Coronary artery (tissue), 2 donors: Measurements from ENCODE around the gene ZNF577.
"Not testable (repeated sequence)": the region's sequence is repeated elsewhere in the genome, so short reads cannot be mapped to it uniquely, and the experiment has no call there.

Experiments
- DNase-seq: peaks from one replicate; pipeline ENCODE4 v3.0.0-alpha.2; 2017; ENCODE audit warnings: low spot score
- H3K27ac ChIP-seq, 2 donors: fragments of 200-600 bp; sonication (generic); one replicate each; pipeline ENCODE4 v1.5.1; 2016 to 2019
- H3K4me3 ChIP-seq: fragments of 200-600 bp; sonication (generic); 2 replicates; pipeline ENCODE4 v1.5.1; 2016; ENCODE audit warnings: mild to moderate bottlenecking, moderate library complexity
- TF ChIP-seq, protein P1 (sequence below): fragments of 200-600 bp; sonication (generic); IDR thresholded peaks from one replicate; pipeline ENCODE4 v1.5.1; 2019; ENCODE audit warnings: antibody characterized with exemption

Gene ZNF577

DNA sequence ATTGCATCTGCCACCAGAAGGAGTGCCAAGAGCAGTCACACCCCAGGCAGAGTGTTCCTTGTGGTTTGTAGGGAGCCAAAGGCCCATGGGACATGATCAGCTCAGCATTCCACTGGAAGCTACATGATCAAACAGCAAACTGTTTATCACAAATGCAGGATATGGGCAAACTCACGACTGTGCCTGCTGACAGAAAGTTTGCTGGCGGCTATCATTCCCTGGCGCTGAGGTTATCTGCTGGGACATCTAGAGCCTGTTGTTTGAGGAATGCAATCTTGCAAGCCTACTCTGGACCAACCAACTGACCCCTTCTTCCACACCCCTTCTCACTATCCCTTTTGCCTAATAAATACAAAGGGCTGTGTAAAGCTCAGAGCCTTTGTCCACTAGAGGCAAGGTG, 31.9 kb upstream of the ZNF577 start:
- TF ChIP-seq, protein P1, sequence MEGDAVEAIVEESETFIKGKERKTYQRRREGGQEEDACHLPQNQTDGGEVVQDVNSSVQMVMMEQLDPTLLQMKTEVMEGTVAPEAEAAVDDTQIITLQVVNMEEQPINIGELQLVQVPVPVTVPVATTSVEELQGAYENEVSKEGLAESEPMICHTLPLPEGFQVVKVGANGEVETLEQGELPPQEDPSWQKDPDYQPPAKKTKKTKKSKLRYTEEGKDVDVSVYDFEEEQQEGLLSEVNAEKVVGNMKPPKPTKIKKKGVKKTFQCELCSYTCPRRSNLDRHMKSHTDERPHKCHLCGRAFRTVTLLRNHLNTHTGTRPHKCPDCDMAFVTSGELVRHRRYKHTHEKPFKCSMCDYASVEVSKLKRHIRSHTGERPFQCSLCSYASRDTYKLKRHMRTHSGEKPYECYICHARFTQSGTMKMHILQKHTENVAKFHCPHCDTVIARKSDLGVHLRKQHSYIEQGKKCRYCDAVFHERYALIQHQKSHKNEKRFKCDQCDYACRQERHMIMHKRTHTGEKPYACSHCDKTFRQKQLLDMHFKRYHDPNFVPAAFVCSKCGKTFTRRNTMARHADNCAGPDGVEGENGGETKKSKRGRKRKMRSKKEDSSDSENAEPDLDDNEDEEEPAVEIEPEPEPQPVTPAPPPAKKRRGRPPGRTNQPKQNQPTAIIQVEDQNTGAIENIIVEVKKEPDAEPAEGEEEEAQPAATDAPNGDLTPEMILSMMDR = no peak
- DNase-seq = no peak
- no peak overlapping the region for H3K4me3 ChIP-seq

DNA sequence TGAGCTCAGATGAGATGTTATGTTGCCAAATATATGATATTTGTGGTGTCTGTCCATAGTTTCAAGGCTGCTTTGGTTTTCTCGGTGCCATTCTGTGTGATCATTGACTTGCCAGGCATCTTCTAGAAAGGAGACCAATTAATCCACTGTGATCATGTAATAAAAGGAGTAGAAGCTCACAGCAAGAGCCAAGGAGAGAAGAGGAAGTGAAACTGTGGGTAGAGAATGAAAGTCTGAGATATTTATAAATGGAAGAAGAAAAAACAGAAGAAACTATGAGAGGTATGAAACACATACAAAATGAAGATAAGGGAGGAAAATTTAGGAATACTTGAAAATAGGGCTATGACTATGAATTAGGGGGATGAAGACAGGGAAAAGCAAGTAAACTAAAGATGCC, 28.4 kb upstream of the ZNF577 start:
- DNase-seq = no peak
- TF ChIP-seq, protein P1 = no peak
- H3K27ac ChIP-seq = no peak overlapping the region
- no peak overlapping the region for H3K4me3 ChIP-seq

More for the DNA sequence above, 31.9 kb upstream of the ZNF577 start:
- no peak overlapping the region for H3K27ac ChIP-seq

DNA sequence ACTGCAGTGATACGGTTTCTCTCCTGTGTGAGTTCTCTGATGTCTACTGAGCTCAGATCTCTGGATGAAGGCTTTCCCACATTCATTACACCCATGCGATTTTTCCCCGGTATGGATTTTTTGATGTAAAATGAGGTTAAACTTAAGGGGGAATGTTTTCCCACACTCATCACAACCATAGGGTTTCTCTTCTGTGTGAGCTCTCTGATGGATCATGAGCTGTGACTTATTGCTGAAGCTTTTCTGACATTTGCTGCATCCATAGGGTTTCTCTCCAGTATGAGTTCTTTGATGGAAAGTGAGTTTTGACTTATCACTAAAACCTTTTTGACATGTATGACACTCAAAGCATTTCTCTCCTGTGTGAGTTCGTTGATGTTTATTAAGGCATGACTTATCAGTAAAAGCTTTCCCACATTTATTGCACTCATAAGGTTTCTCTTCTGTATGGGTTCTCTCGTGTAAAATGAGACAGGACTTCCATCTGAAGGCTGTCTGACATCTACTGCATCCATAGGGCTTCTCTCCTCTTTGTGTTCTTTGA, 27.6 kb upstream of the ZNF577 start:
- TF ChIP-seq, protein P1 = no peak
- Histone ChIP-seq H3K4me3 (no peak overlapping the region), H3K27ac (no peak overlapping the region)
- DNase-seq = no peak

DNA sequence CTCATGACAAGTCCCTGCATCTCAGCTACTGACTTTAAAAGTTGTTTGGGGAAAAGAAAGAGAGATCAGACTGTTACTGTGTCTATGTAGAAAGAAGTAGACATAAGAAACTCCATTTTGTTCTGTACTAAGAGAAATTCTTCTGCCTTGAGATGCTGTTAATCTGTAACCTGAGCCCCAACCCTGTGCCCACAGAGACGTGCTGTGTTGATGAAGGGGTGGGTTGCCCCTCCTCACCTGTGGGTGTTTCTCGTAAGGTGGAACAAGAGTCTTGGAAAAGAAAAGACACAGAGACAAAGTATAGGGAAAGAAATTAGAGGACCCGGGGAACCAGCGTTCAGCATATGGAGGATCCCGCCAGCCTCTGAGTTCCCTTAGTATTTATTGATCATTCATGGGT, 20.2 kb upstream of the ZNF577 start:
- H3K27ac ChIP-seq, DNase-seq, H3K4me3 ChIP-seq: not testable (repeated sequence)

DNA sequence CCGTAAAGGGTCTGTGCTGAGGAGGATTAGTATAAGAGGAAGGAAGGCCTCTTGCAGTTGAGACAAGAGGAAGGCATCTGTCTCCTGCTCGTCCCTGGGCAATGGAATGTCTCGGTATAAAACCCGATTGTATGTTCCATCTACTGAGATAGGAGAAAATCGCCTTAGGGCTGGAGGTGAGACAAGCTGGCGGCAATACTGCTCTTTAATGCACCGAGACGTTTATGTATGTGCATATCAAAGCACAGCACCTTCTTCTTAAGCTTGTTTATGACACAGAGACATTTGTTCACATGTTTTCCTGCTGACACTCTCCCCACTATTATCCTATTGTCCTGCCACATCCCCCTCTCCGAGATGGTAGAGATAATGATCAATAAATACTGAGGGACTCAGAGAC, 18.4 kb upstream of the ZNF577 start:
- DNase-seq, H3K4me3 ChIP-seq, H3K27ac ChIP-seq: not testable (repeated sequence)

DNA sequence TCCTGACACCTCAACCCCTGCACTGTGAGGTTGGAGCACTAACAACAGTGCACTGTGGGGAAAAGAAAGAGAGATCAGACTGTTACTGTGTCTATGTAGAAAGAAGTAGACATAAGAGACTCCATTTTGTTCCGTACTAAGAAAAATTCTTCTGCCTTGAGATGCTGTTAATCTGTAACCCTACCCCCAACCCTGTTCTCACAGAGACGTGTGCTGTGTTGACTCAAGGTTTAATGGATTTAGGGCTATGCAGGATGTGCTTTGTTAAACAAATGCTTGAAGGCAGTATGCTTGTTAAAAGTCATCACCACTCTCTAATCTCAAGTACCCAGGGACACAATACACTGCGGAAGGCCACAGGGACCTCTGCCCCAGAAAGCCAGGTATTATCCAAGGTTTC, 17.9 kb upstream of the ZNF577 start:
- not testable (repeated sequence) for H3K27ac ChIP-seq, H3K4me3 ChIP-seq, DNase-seq

DNA sequence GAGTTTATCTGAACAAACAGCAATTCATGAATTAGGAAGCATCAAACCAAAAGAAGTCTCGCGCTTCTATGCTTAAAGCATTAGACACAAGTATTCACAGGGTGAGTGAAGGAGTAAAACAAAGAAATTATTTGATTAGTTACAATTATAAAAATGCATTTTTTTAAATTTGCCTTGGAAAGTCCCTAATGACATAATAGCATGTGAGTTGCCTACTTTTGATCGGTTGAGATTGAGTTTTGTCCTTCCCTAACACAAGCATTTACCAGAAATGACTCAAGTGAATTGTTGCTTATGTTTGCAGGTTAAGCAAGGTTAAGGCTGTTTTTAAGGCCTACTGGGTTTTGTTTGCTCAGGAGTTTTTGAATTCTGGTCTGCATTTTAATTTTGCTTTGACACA, 17.5 kb upstream of the ZNF577 start:
- H3K27ac ChIP-seq = no peak overlapping the region

DNA sequence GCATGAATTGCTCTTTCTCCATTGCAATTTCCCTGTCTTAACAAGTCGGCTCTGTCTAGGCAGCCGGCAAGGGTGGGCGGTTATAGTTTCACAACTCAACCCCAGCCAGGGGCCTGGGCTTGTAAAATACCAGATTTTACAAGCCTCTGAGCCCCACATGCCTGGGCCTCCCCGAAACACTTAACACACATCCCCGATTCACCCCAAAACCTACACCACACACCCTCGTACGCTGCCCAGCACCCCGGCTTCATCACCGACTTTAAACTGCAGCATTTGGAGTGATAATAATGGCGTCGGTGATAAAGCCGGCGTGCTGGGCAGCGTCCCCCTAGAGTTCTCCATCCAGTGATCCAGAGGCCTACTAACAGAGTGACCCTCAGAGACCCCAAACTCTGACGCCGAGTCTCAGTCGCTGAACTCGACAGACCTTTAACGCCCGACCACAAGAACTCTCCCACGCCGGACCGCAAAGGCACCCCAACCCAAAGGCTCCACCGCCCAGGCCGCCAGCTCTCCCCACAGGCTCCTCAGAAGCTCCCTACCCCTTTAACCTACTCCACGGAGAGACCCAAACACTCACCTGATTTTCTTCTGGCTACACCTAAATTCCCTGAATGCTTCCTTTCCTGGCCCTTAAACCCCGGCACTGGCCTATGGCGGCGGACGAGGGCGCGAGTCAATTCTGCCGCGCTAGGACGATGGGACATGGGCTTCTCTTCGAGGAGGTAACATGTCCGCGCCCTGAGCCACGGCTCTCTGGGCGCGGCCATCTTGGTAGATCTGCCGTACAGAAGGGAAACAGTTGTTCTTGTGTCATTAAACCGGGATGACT, 16.8 kb upstream of the ZNF577 start, which contains the start of gene ZNF649:
TSS of gene ZNF649 (minus strand) at position 687 of the 835 bp plus-strand sequence. CDS start 4,910 bp downstream, outside the sequence.
- peak within 1 kb of the TSS; percentile 67 to 89 for H3K27ac ChIP-seq
- peak; percentile 81 for DNase-seq
- TF ChIP-seq, protein P1 = no peak
- peak within 1 kb of the TSS; percentile 87 for H3K4me3 ChIP-seq

More for the DNA sequence above, 17.5 kb upstream of the ZNF577 start:
- DNase-seq = no peak
- TF ChIP-seq, protein P1 = no peak
- H3K4me3 ChIP-seq = peak overlapping the region; percentile 87
